Endothelial cell of umbilical vein (primary cell): ENCODE data around the gene ZBP1. TPM values are rescaled to one million over a fixed set of nuclear protein-coding genes. Genes with fewer than 3 reads are reported as not detected.

Source experiments
- BruUV-seq: library from RNA; stranded (reverse); fragments of 400-500 nt; replicated peaks from 2 replicates; lab custom pipeline; 2021; lab: Mats Ljungman, UMichigan
- CTCF ChIA-PET: fragments of 300-600, 350-600 bp; sonication (Branson Sonifier 250); formaldehyde crosslinking; loops from one replicate; lab custom pipeline; 2021; ENCODE audit warnings: antibody characterized with exemption, inconsistent platforms; lab: Charles Lee
- POLR2A ChIA-PET: fragments of 300-600, 350-600 bp; sonication (Branson Sonifier 250); formaldehyde crosslinking; loops from one replicate; lab custom pipeline; 2021; ENCODE audit warnings: antibody characterized with exemption, inconsistent platforms; lab: Charles Lee
- DNase-seq: peaks from one replicate; pipeline ENCODE4 v3.0.0-alpha.2; 2011; ENCODE audit warnings: low read depth, low spot score
- FAIRE-seq: peaks from 2 replicates; lab custom pipeline; 2011; peaks lifted over from hg19 to GRCh38; lab: Jason Lieb, UNC
- H2AFZ ChIP-seq: 2 replicates; pipeline ENCODE4 v1.6.0; 2012; ENCODE audit warnings: low read depth, low read length, control low read depth, inconsistent platforms
- H3K27ac ChIP-seq: 2 replicates; pipeline ENCODE4 v1.5.1; 2011; ENCODE audit warnings: low read depth, mild to moderate bottlenecking, control low read depth, low read length, moderate library complexity; ENCODE audit not compliant: insufficient read depth
- H3K27me3 ChIP-seq, 2 experiments: 2 replicates each; pipeline versions ENCODE4 v1.6.0 to v1.6.1; 2011; ENCODE audit warnings: low read length in 2 of 2, mixed read lengths in 1 of 2; ENCODE audit not compliant: control insufficient read depth in 2 of 2, insufficient read depth in 2 of 2
- H3K36me3 ChIP-seq, 2 experiments: 2 replicates in 1 of 2; 3 replicates in 1 of 2; pipeline ENCODE4 v1.5.1; 2011; ENCODE audit warnings: low read length in 2 of 2, mild to moderate bottlenecking in 1 of 2, moderate library complexity in 1 of 2; ENCODE audit not compliant: control insufficient read depth in 2 of 2, insufficient read depth in 2 of 2; ENCODE audit errors: extremely low read depth in 1 of 2
- H3K4me1 ChIP-seq: 3 replicates; pipeline ENCODE4 v1.5.1; 2011; ENCODE audit warnings: mild to moderate bottlenecking, low read length; ENCODE audit not compliant: control insufficient read depth, insufficient read depth; ENCODE audit errors: extremely low read depth
- H3K4me2 ChIP-seq: 2 replicates; pipeline ENCODE4 v1.6.1; 2011; ENCODE audit warnings: low read length, control low read depth, mixed read lengths; ENCODE audit not compliant: insufficient read depth
- H3K4me3 ChIP-seq, 3 experiments: fragments of 200-600 bp in 1 of 3; sonication (generic), shearing (Covaris generic) in 1 of 3; replicated peaks in 1 of 3; 2 replicates each; pipeline ENCODE4 v1.5.1; 2011 to 2016; ENCODE audit warnings: control low read depth in 3 of 3, low read length in 3 of 3, mild to moderate bottlenecking in 2 of 3, inconsistent platforms in 1 of 3, low read depth in 1 of 3, moderate library complexity in 1 of 3; ENCODE audit not compliant: insufficient read depth in 1 of 3
- H3K79me2 ChIP-seq: 2 replicates; pipeline ENCODE4 v1.6.0; 2012; ENCODE audit warnings: low read length, inconsistent platforms; ENCODE audit not compliant: control insufficient read depth, insufficient read depth
- H3K9ac ChIP-seq: replicated peaks from 2 replicates; pipeline ENCODE3; 2011; ENCODE audit warnings: low read length, control low read depth; ENCODE audit not compliant: insufficient read depth; ENCODE audit errors: extremely low read depth
- H3K9me1 ChIP-seq: replicated peaks from 3 replicates; pipeline ENCODE4 v1.6.0; 2011; ENCODE audit warnings: mild to moderate bottlenecking, low read length; ENCODE audit not compliant: control insufficient read depth, insufficient read depth; ENCODE audit errors: extremely low read depth
- H3K9me3 ChIP-seq: replicated peaks from 2 replicates; pipeline ENCODE4 v1.5.1; 2012; ENCODE audit warnings: low read length, inconsistent platforms; ENCODE audit not compliant: control insufficient read depth, insufficient read depth
- H4K20me1 ChIP-seq: replicated peaks from 2 replicates; pipeline ENCODE3; 2011; ENCODE audit warnings: mild to moderate bottlenecking, low read length; ENCODE audit not compliant: control insufficient read depth, insufficient read depth; ENCODE audit errors: extremely low read depth
- EZH2 ChIP-seq: IDR thresholded peaks from 2 replicates; pipeline ENCODE4 v1.6.1; 2012; ENCODE audit warnings: borderline replicate concordance, low read depth, mild to moderate bottlenecking, moderate library complexity, low read length, inconsistent platforms; ENCODE audit not compliant: severe bottlenecking
- FOS ChIP-seq: IDR thresholded peaks from 2 replicates; pipeline ENCODE4 v1.6.1; 2011; ENCODE audit warnings: mild to moderate bottlenecking, low read length, moderate library complexity, borderline replicate concordance; ENCODE audit not compliant: insufficient read depth
- GATA2 ChIP-seq: IDR thresholded peaks from 2 replicates; pipeline ENCODE4 v1.7.0; 2011; ENCODE audit warnings: low read depth, mild to moderate bottlenecking, moderate library complexity, mixed read lengths, low read length; ENCODE audit not compliant: insufficient read length, insufficient read depth
- JUN ChIP-seq: IDR thresholded peaks from 2 replicates; pipeline ENCODE4 v1.6.1; 2011; ENCODE audit warnings: borderline replicate concordance, low read depth; ENCODE audit not compliant: insufficient read length, insufficient read depth
- MYC ChIP-seq: IDR thresholded peaks from one replicate; pipeline ENCODE4 v1.6.1; 2011; ENCODE audit warnings: mild to moderate bottlenecking, low read depth, low read length
- POLR2A ChIP-seq: IDR thresholded peaks from 2 replicates; pipeline ENCODE4 v1.6.1; 2012; ENCODE audit warnings: low read depth, mild to moderate bottlenecking, control low read depth, low read length
- POLR2AphosphoS5 ChIP-seq: IDR thresholded peaks from 2 replicates; pipeline ENCODE4 v1.6.1; 2012; ENCODE audit warnings: low read depth, mild to moderate bottlenecking, control low read depth, low read length, moderate library complexity; ENCODE audit not compliant: insufficient read depth
- dilution Hi-C: fragments of 300-500 bp; cut with MboI; formaldehyde crosslinking; loops from one replicate; pipeline ENCODE4 v1.15.0; 2019; ENCODE audit warnings: low sequenced_read_pairs; ENCODE audit not compliant: extremely low pct_ligation_motif_present
- intact Hi-C: fragments of 100-400 bp; cut with micrococcal nuclease; formaldehyde crosslinking; loops from one replicate; pipeline ENCODE4 v1.10.0; 2022
- polyA plus RNA-seq, 4 experiments: library from polyadenylated mRNA; depleted of rRNA in 3 of 4; stranded (reverse) in 3 of 4; unstranded in 1 of 4; fragments of >200 nt; gene quantifications; 2 replicates each; pipeline versions ENCODE4 v1.2.1 to v1.2.3, GENCODE V29; 2011 to 2012; ENCODE audit warnings: missing spikeins in 1 of 4
- total RNA-seq: library from RNA; stranded (reverse); gene quantifications from 2 replicates; pipeline ENCODE4 v1.2.3, GENCODE V29; 2021
- TF ChIP-seq, protein P1 (sequence below), 2 donors: IDR thresholded peaks; 1 replicate in 1 of 2; 2 replicates in 1 of 2; pipeline ENCODE4 v1.5.1; 2011; ENCODE audit warnings: low read length in 2 of 2, mild to moderate bottlenecking in 2 of 2, moderate library complexity in 2 of 2, control low read depth in 1 of 2, inconsistent platforms in 1 of 2, low read depth in 1 of 2; ENCODE audit not compliant: insufficient read depth in 1 of 2; ENCODE audit errors: extremely low read depth in 1 of 2
- TF ChIP-seq, protein P2 (sequence below): IDR thresholded peaks from 2 replicates; pipeline ENCODE4 v1.6.1; 2011; ENCODE audit not compliant: insufficient read depth, insufficient read length

Gene ZBP1
- total and polyA plus RNA-seq, 2 donors (not counting 3 experiments of a cell fraction or from before 2014, with no cell fraction given), result not detected

DNA sequence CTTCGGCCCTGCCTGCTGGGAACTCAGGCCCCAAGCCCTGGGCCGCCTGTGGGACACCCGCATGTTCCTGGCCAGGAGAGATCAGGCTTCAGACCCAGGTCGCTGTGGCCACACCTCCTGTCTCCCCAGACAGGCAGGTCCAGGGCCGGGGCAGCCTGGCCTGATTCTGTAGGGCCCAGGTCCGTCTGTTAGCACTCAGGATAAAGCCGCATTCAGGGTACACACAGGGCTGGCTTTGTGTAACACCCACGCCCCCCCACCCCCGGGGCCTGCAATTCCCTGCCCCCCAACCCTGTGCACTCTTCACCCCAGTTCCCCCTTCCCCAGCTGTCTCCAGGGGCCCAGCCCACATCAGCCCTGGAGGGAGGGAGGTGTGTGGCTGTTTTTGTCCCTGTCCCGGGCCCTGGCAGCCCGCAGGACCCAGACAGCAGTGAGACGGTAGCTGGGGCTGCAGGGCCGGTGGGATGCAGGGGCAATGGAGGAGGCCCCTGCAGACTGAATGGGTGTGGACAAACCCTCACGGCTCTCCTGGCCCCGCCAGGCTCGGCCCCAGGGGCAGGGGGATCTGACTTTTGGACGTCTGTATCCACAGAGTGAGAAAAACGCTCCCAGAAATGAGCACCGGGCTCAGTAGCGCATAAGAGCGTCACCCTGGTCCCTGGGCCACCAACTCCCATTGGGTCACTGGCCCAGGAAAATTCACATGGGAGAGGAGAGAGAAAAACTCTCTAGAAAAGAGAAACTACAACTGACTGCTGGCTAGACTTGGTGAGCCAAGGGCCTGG, 42.4 kb upstream of the ZBP1 start:
- TF ChIP-seq POLR2AphosphoS5, result no peak
- TF ChIP-seq JUN, result no peak
- no peak for TF ChIP-seq POLR2A
- TF ChIP-seq, protein P1, sequence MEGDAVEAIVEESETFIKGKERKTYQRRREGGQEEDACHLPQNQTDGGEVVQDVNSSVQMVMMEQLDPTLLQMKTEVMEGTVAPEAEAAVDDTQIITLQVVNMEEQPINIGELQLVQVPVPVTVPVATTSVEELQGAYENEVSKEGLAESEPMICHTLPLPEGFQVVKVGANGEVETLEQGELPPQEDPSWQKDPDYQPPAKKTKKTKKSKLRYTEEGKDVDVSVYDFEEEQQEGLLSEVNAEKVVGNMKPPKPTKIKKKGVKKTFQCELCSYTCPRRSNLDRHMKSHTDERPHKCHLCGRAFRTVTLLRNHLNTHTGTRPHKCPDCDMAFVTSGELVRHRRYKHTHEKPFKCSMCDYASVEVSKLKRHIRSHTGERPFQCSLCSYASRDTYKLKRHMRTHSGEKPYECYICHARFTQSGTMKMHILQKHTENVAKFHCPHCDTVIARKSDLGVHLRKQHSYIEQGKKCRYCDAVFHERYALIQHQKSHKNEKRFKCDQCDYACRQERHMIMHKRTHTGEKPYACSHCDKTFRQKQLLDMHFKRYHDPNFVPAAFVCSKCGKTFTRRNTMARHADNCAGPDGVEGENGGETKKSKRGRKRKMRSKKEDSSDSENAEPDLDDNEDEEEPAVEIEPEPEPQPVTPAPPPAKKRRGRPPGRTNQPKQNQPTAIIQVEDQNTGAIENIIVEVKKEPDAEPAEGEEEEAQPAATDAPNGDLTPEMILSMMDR (IDR thresholded peaks at IDR 0.05; ENCODE audit: extremely low read depth in 1 of 2, insufficient read depth in 1 of 2, low read depth in 1 of 2, low read length in 2 of 2), result no peak
- no peak for TF ChIP-seq MYC
- TF ChIP-seq, protein P2, sequence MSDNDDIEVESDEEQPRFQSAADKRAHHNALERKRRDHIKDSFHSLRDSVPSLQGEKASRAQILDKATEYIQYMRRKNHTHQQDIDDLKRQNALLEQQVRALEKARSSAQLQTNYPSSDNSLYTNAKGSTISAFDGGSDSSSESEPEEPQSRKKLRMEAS, result no peak
- no peak for TF ChIP-seq FOS
- no peak for TF ChIP-seq GATA2
- TF ChIP-seq EZH2, result no peak
- Histone ChIP-seq H3K27ac (no peak overlapping the region), H3K4me2 (no peak overlapping the region), H2AFZ (no peak overlapping the region), H3K36me3 (peaks cover 0 to 2% of the 10 kb centered on the region in 2 experiments), H3K4me1 (no peaks in the 10 kb centered on the region), H3K27me3 (no peaks in the 10 kb centered on the region), H3K4me3 (no peak overlapping the region), H3K9me3 (no peaks in the 10 kb centered on the region), H3K9ac (no peak overlapping the region), H4K20me1 (no peaks in the 10 kb centered on the region), H3K9me1 (no peaks in the 10 kb centered on the region), H3K79me2 (peaks cover 18% of the 10 kb centered on the region)
- CTCF ChIA-PET, result no interaction called here
- no TSS peak for BruUV-seq
- POLR2A ChIA-PET, result no interaction called here
- intact Hi-C loops, result no loop called here
- dilution Hi-C loops, result no loop called here
- FAIRE-seq (no peak), DNase-seq (no peak)
